Measurements from ENCODE around the gene BCLAF3.

The BCLAF3 gene

GRCh38 chrX:19986531-19986930 lies 4.3 kb downstream of the BCLAF3 start:
- no peak for ATAC-seq

GRCh38 chrX:19981947-19982346 lies 8.9 kb downstream of the BCLAF3 start:
- ATAC-seq: no peak

More at GRCh38 chrX:19986531-19986930, 4.3 kb downstream of the BCLAF3 start:
- TF ChIP-seq PPARA (CRISPR knock-in tag; IDR thresholded peaks at IDR 0.05; ENCODE audit: borderline replicate concordance) (no peak), GLIS3 (CRISPR knock-in tag; IDR thresholded peaks at IDR 0.05) (no peak), ESRRG (CRISPR knock-in tag; IDR thresholded peaks at IDR 0.05) (no peak), ZC3H10 (CRISPR knock-in tag; IDR thresholded peaks at IDR 0.05) (no peak), CSDC2 (CRISPR knock-in tag; IDR thresholded peaks at IDR 0.05) (no peak), ARNTL (CRISPR knock-in tag; IDR thresholded peaks at IDR 0.05; ENCODE audit: borderline replicate concordance, low read depth) (no peak), SNAI2 (CRISPR knock-in tag; IDR thresholded peaks at IDR 0.05) (no peak), BACH2 (CRISPR knock-in tag; IDR thresholded peaks at IDR 0.05; ENCODE audit: borderline replicate concordance) (no peak), CSRNP3 (CRISPR knock-in tag; IDR thresholded peaks at IDR 0.05) (no peak), ISL1 (CRISPR knock-in tag; IDR thresholded peaks at IDR 0.05) (no peak), ZNF8 (CRISPR knock-in tag; IDR thresholded peaks at IDR 0.05) (no peak), POU6F1 (CRISPR knock-in tag; IDR thresholded peaks at IDR 0.05; ENCODE audit: borderline replicate concordance, low read depth) (no peak), TSHZ2 (CRISPR knock-in tag; IDR thresholded peaks at IDR 0.05) (no peak), TCF4 (CRISPR knock-in tag; IDR thresholded peaks at IDR 0.05; ENCODE audit: borderline replicate concordance) (no peak), ZNF70 (CRISPR knock-in tag; IDR thresholded peaks at IDR 0.05) (no peak), ZFP3 (CRISPR knock-in tag; IDR thresholded peaks at IDR 0.05) (no peak), RARB (CRISPR knock-in tag; IDR thresholded peaks at IDR 0.05) (no peak), OSR1 (CRISPR knock-in tag; IDR thresholded peaks at IDR 0.05) (no peak), PATZ1 (CRISPR knock-in tag; IDR thresholded peaks at IDR 0.05; ENCODE audit: borderline replicate concordance) (no peak)

More at GRCh38 chrX:19981947-19982346, 8.9 kb downstream of the BCLAF3 start:
- TF ChIP-seq PATZ1 (CRISPR knock-in tag; IDR thresholded peaks at IDR 0.05; ENCODE audit: borderline replicate concordance) (no peak), ZFP3 (CRISPR knock-in tag; IDR thresholded peaks at IDR 0.05) (no peak), OSR1 (CRISPR knock-in tag; IDR thresholded peaks at IDR 0.05) (no peak), CSRNP3 (CRISPR knock-in tag; IDR thresholded peaks at IDR 0.05) (no peak), PPARA (CRISPR knock-in tag; IDR thresholded peaks at IDR 0.05; ENCODE audit: borderline replicate concordance) (no peak), ZFP30 (CRISPR knock-in tag; IDR thresholded peaks at IDR 0.05) (no peak)
